22Rv1 (cell line): Measurements from ENCODE around the gene ADCY9.

Experiments
- H3K27ac ChIP-seq: fragments of 450-650 bp; 2 replicates; pipeline ENCODE4 v1.5.1; 2017
- ZFX ChIP-seq: fragments of 450-650 bp; IDR thresholded peaks from 2 replicates; pipeline ENCODE4 v1.6.1; 2017; ENCODE audit warnings: antibody characterized with exemption, borderline replicate concordance
- TF ChIP-seq, protein P1 (sequence below): fragments of 450-650 bp; IDR thresholded peaks from 2 replicates; pipeline ENCODE4 v1.5.1; 2017; ENCODE audit warnings: mild to moderate bottlenecking

The ADCY9 gene

DNA sequence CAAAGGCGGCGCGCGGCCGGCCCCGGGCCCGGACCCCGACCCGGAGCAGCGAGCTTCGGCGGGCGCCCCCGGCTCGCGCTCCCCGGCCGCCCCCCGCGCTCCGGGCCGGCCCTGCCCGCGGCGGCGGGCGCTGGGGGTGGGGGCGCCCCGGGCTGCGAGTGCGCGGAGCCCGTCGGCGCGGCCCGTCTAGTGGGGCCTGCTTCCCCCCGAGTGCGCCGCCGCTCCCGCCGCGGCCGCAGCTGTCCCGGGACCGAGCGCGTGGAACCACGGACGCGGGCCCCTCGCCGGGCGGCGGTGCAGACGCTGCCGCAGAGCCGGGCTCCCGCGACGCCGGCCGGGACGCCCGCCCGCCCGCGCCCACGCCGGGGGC is 308 bp downstream of the ADCY9 start:
- no peak overlapping the region for H3K27ac ChIP-seq
- TF ChIP-seq ZFX = no peak
- TF ChIP-seq, protein P1, sequence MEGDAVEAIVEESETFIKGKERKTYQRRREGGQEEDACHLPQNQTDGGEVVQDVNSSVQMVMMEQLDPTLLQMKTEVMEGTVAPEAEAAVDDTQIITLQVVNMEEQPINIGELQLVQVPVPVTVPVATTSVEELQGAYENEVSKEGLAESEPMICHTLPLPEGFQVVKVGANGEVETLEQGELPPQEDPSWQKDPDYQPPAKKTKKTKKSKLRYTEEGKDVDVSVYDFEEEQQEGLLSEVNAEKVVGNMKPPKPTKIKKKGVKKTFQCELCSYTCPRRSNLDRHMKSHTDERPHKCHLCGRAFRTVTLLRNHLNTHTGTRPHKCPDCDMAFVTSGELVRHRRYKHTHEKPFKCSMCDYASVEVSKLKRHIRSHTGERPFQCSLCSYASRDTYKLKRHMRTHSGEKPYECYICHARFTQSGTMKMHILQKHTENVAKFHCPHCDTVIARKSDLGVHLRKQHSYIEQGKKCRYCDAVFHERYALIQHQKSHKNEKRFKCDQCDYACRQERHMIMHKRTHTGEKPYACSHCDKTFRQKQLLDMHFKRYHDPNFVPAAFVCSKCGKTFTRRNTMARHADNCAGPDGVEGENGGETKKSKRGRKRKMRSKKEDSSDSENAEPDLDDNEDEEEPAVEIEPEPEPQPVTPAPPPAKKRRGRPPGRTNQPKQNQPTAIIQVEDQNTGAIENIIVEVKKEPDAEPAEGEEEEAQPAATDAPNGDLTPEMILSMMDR = no peak

DNA sequence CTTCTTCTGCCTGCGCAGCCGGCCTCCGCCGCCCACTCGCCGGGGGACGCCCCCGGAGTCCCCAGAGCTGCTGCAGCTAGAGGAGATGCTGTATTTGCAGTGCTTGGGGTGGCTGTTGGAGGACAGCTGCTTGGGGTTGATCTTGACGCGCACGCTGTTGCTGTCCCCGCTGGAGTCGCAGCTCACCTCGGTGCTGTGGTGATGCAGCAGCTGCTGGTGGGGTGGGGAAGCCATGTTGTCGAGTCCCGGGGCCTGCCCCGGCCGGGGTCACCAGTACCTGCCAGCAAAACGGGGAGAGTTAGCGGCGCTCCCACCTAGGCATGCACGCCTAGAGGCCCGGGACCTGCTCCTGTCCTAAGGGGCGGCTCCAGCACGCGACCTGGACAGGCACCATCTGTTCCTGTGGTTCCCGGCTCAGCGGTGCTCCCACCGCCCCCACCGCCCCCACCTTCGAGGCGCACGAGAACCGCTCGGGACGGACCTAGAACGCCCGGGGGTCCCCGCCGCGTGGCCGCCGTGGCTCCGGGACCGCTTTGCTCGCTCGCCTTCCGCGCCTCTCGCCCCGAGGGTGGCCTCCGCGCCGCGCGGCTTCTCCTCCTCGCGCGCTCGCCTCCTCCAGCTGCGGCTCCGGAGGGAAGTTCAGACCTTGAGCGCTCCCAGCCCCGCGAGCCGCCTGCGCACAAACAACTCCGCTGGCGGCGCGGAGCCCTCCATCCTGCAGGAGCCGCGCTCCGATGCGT is 863 bp downstream of the ADCY9 start:
- no peak overlapping the region for H3K27ac ChIP-seq

DNA sequence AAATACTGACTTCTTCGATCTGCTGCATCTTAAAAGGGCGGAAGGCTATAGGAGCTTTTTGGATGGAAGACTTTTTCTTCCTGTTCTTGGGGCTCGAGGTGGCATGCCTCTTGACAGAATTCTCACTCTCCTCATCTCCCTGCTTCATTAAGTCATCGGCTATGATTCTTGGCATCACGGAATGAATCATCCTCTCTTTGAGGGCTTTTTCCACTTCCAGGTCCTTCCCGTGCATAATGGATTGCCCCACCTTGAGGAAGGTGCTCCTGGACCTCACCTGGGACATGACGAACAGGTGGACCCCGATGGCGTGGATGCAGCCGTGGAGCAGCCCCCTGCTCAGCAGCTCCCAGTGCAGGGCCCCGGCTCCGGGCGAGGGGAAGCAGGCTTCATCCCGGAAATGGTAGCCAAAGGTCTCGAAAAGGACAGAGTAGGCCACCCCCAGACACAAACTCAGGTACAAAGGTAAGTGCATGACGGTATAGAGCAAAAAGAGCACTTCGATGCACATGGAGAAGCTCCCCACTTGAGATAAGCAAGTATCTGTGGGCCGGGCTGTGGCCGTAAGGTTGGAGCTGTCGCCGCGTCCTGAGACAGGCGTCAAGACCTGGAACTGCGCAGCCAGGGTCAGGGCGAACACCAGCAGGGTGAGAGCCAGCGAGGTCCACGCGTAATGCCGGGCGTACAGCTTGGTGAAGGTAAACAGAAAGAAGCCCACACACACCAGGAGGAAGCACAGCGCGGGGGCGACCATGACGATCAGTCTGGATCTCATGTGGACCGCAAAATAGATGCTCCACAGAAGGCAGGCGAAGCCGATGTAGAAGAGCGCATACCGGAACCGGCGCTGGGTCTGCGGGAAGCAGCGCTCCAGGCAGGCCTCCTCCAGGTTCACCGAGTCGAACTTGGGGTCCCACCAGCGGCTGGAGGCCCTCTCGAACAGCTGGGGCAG is 1.7 kb downstream of the ADCY9 start:
- no peak overlapping the region for H3K27ac ChIP-seq
- TF ChIP-seq, protein P1 = no peak
- TF ChIP-seq ZFX = no peak

More for the DNA sequence above, 863 bp downstream of the ADCY9 start:
- TF ChIP-seq ZFX = no peak
- TF ChIP-seq, protein P1 = no peak

DNA sequence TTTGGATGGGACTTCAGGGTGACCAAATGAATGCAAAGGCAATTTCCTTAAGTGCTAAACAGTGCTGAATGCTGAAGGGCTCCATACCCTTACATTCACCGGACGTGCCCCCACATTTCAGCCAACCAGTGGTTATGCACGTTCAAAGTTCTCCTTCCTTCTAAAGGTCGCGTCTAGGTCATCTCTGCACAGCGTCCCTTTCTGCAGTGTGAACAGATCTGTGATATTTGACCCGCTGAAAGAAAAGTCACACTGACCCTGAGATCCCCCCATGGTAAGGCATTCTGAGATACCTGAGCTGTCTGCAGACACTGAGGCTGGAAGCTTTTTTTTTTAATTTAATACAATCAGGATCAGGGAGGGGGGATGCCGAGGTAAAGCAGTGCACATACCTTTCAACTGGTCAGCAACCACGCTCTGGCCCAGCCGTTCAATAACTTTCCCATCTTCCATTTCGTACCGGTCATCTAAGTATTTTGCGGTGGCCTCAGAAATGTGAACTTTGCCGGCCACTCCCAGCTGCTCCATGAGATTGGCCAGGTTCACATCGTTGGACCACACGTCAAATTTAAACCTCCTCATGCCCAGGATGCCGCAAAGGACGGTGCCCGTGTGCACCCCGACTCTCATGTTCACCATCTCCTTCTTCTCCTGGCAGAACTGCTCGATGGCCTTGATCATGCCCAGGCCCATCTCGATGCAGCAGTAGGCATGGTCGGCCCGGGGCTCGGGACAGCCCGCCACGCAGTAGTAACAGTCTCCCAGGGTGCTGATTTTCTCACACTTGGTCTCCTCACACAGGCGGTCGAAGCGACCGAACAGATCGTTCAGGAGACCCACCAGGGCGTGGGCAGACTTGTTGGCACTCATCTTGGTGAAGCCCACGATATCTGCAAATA is 2.6 kb downstream of the ADCY9 start:
- H3K27ac ChIP-seq = no peak overlapping the region
- TF ChIP-seq ZFX = no peak
- TF ChIP-seq, protein P1 = no peak

DNA sequence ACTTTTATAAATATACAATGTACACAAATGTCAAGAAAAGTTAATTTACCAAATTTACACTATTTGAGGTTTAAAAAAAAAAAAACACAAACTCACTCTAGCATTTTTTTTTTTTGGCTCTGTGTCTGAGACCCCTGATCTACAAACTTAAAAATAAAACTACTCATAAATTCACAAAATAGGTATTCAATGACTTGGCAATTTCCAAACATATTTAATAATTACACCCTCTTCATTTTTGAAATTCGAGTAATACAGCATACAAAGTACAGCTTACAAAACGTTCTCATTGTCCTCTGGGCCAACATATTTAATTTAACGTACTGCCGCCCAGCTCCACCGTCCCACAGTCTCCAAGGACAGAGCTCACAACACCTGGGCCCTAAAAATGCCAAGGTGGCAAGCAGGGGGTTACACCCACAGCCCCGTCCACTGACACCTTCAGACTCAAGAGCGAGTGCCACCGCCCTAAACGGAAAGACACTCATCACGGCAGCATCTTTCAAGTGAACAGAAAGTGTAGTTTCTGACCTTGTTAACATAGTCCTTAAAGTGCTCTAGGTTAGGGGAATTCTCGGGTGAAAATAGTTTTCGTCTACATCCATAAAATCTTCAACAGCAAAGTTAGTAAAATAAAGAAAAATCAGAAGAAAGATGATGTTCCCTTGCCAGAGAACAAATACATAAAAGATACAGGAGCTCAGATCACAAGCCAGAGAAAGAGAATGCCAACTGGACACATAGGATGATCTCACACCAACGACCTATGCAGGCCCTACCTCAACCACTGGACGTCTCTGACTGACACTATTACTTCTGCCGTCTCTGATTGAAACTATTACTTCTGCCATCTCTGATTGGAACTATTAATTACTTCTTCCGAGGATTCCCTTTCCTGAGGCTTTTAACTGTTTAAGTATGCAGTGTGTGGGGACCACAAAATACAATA is 4.2 kb downstream of the ADCY9 start:
- TF ChIP-seq ZFX = no peak
- TF ChIP-seq, protein P1 = no peak
- no peak overlapping the region for H3K27ac ChIP-seq

DNA sequence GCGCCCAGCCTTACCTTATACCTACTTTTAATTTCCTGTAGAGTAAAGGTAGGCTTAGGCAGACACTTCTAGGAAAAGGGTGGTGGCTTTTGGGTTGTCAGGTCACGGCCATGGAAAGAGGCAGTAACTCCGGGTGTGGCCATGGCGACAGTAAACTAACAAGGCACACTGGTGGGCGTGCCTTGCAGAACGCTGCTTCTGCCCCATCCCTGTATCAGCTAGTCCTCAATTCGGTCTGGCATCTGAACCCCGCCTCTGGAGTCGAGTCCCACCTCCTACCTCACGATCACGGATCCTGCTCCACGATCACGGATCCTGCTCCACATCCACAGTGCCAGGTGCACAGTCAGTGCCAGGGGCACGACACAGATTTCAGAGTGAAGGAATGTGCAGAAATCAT is 5.6 kb downstream of the ADCY9 start:
- H3K27ac ChIP-seq = no peak overlapping the region
- TF ChIP-seq, protein P1 = no peak
- TF ChIP-seq ZFX = no peak
